Cerebellar nuclear complex (tissue), 1 donor: ENCODE data around the gene SLC44A1.

Source experiments
- DNase-seq, 2 experiments: peaks; one replicate each; lab custom pipeline; 2025; lab: John Stamatoyannopoulos, UW

SLC44A1 gene

GRCh38 chr9:105333811-105334210 lies 89.4 kb downstream of the SLC44A1 start:
- DNase-seq, result no peak

GRCh38 chr9:105338308-105338707 lies 93.9 kb downstream of the SLC44A1 start:
- no peak for DNase-seq

GRCh38 chr9:105339849-105340248 lies 95.4 kb downstream of the SLC44A1 start:
- DNase-seq, result no peak

GRCh38 chr9:105341434-105342146 lies 97.1 kb downstream of the SLC44A1 start:
- DNase-seq, result no peak

GRCh38 chr9:105342147-105342505 lies 97.7 kb downstream of the SLC44A1 start:
- DNase-seq, result no peak

- no peak for DNase-seq
These were observed 99.8 kb downstream of the SLC44A1 start for GRCh38 chr9:105344283-105344682.

GRCh38 chr9:105345626-105346025 lies 101.2 kb downstream of the SLC44A1 start:
- DNase-seq, result no peak

GRCh38 chr9:105346273-105346672 lies 101.8 kb downstream of the SLC44A1 start:
- DNase-seq, result no peak

- DNase-seq, result no peak
These were observed 110.0 kb downstream of the SLC44A1 start for GRCh38 chr9:105354448-105354847.

GRCh38 chr9:105355781-105356180 lies 111.3 kb downstream of the SLC44A1 start:
- no peak for DNase-seq

GRCh38 chr9:105357937-105358336 lies 113.5 kb downstream of the SLC44A1 start:
- no peak for DNase-seq

- DNase-seq, result no peak
These were observed 115.4 kb downstream of the SLC44A1 start for GRCh38 chr9:105359892-105360291.

GRCh38 chr9:105360344-105360743 lies 115.9 kb downstream of the SLC44A1 start:
- no peak for DNase-seq

GRCh38 chr9:105361873-105362272 lies 117.4 kb downstream of the SLC44A1 start:
- DNase-seq, result no peak

GRCh38 chr9:105362470-105362869 lies 118.0 kb downstream of the SLC44A1 start:
- DNase-seq, result no peak

- DNase-seq, result no peak
These were observed 119.4 kb downstream of the SLC44A1 start for GRCh38 chr9:105363837-105364236.

- DNase-seq, result no peak
These were observed 125.5 kb downstream of the SLC44A1 start for GRCh38 chr9:105369911-105370310.

GRCh38 chr9:105373723-105374122 lies 129.3 kb downstream of the SLC44A1 start:
- no peak for DNase-seq

GRCh38 chr9:105375323-105375722 lies 130.9 kb downstream of the SLC44A1 start:
- no peak for DNase-seq

GRCh38 chr9:105376893-105377292 lies 132.4 kb downstream of the SLC44A1 start:
- no peak for DNase-seq

GRCh38 chr9:105385381-105385985 lies 141.0 kb downstream of the SLC44A1 start:
- DNase-seq, result peak in 1 of 2 experiments; percentile 11

- DNase-seq, result no peak
These were observed 145.3 kb downstream of the SLC44A1 start for GRCh38 chr9:105389796-105390195.

GRCh38 chr9:105390871-105391270 lies 146.4 kb downstream of the SLC44A1 start:
- peak; percentile 20 to 80 for DNase-seq

- DNase-seq, result no peak
These were observed 146.8 kb downstream of the SLC44A1 start for GRCh38 chr9:105391288-105391687.
